ENCODE results near the gene DNMT3A. TPM values are rescaled to one million over a fixed set of nuclear protein-coding genes. Genes with fewer than 3 reads are reported as not detected.

DNMT3A gene
- total and polyA plus RNA-seq, 2 of the 8 experiments (the other 6 are each of a cell fraction or from before 2014, with no cell fraction given), result 33.6 to 178 TPM

- Histone ChIP-seq H3K14ac (ENCODE audit: insufficient read length) (no peak overlapping the region), H3K27ac (ENCODE audit: low read depth, low read length) (no peak overlapping the region), H3K4me3 (ENCODE audit: extremely low read depth in 1 of 4, insufficient read depth in 2 of 4, low read depth in 3 of 4, low read length in 4 of 4) (no peak overlapping the region), H3K79me2 (ENCODE audit: control insufficient read depth in 1 of 2, insufficient read depth in 2 of 2, low read length in 2 of 2) (no peaks in the 10 kb centered on the region), H3K23ac (ENCODE audit: insufficient read length) (no peak overlapping the region), H3K18ac (ENCODE audit: extremely low read depth, low read length) (no peak overlapping the region), H4K8ac (ENCODE audit: extremely low read depth, insufficient read depth, low read length) (no peak overlapping the region; the same call in 1 of the 2 replicates), H2BK20ac (ENCODE audit: low read length) (no peak overlapping the region), H2BK12ac (ENCODE audit: low read depth, low read length) (0 out of 2 replicates have a peak overlapping the region, but pooled peaks have one; percentile 68), H3K79me1 (ENCODE audit: low read depth, low read length) (no peaks in the 10 kb centered on the region), H3K56ac (replicated peaks; ENCODE audit: insufficient read length, low read depth, low read length) (no peak overlapping the region), H2BK120ac (replicated peaks; ENCODE audit: low read depth, low read length) (no peak overlapping the region), H4K20me1 (replicated peaks in 1 of 2; ENCODE audit: control insufficient read depth in 1 of 2, insufficient read depth in 2 of 2, low read length in 2 of 2) (no peaks in the 10 kb centered on the region), H2BK15ac (ENCODE audit: low read length) (peak overlapping the region; percentile 75; the same call in 1 of the 2 replicates), H3K23me2 (ENCODE audit: low read depth, low read length) (peaks cover 2% of the 10 kb centered on the region; the same call in 1 of the 2 replicates), H3K36me3 (ENCODE audit: control insufficient read depth in 2 of 4, insufficient read depth in 4 of 4, low read length in 3 of 4) (no peaks in the 10 kb centered on the region), H4K5ac (ENCODE audit: insufficient read length, low read depth, low read length) (no peak overlapping the region), H3K4me2 (ENCODE audit: insufficient read depth in 1 of 2, low read depth in 2 of 2, low read length in 2 of 2) (no peak overlapping the region), H2AK5ac (ENCODE audit: low read depth, low read length) (no peak overlapping the region), H3K9me3 (ENCODE audit: insufficient read depth in 2 of 2, low read depth in 1 of 2, low read length in 1 of 2) (no peaks in the 10 kb centered on the region), H4K91ac (replicated peaks; ENCODE audit: insufficient read length, low read length) (no peak overlapping the region), H3K4me1 (replicated peaks in 1 of 4; ENCODE audit: control insufficient read depth in 3 of 4, insufficient read depth in 4 of 4, low read length in 3 of 4) (peaks cover 0 to 4% (median 0%) of the 10 kb centered on the region in 4 experiments; a peak in 1 of 7 replicates), H2BK5ac (ENCODE audit: low read depth, low read length) (no peak overlapping the region), H3K9ac (replicated peaks in 1 of 4; ENCODE audit: extremely low read depth in 1 of 4, low read depth in 3 of 4, low read length in 3 of 4) (no peak overlapping the region), H3K27me3 (replicated peaks in 1 of 4; ENCODE audit: control insufficient read depth in 3 of 4, extremely low read depth in 1 of 4, insufficient read depth in 3 of 4, low read length in 3 of 4) (0 out of 7 replicates have a peak, but pooled peaks cover 0 to 2% (median 0%) of the 10 kb centered on the region in 4 experiments), H2AFZ (ENCODE audit: low read length) (no peak overlapping the region), H3K4ac (replicated peaks; ENCODE audit: insufficient read length, low read depth, low read length) (no peak overlapping the region)
- WGBS, 2 experiments (ENCODE audit: extremely low coverage in 1 of 2, insufficient coverage in 1 of 2, insufficient read length in 1 of 2, insufficient replicate concordance in 2 of 2, low coverage in 1 of 2, low lambda C conversion rate in 2 of 2, missing lambda C conversion rate in 1 of 2), result 84% methylated on average over 10 of the region's 10 CpGs; no CpG with 5 or more reads in 1 of the 2 experiments
- DNase-seq (ENCODE audit: low read depth in 1 of 2, low spot score in 2 of 2) (no peak), FAIRE-seq (no peak)
- CTCF ChIA-PET (ENCODE audit: partially characterized antibody), result interaction anchor here (1.1 to 1.5 kb wide), 4 partner anchors 13 to 203 kb away, joined by 4 to 7 read pairs (median 4); no protein-coding TSS in a partner anchor
- POLR2A ChIA-PET (ENCODE audit: partially characterized antibody), result no interaction called here
- no peak for TF ChIP-seq GABPA (IDR thresholded peaks at IDR 0.05; ENCODE audit: borderline replicate concordance, insufficient read depth, low read length)
- TF ChIP-seq SIX5 (IDR thresholded peaks at IDR 0.05; ENCODE audit: low read depth, low read length), result no peak
- TF ChIP-seq EGR1 (IDR thresholded peaks at IDR 0.05; ENCODE audit: borderline replicate concordance, low read depth, low read length), result no peak
- no peak for TF ChIP-seq JUN (IDR thresholded peaks at IDR 0.05; ENCODE audit: low read depth, low read length)
- no peak for TF ChIP-seq CHD1 (IDR thresholded peaks at IDR 0.05; ENCODE audit: low read depth, low read length)
- TF ChIP-seq SAP30 (IDR thresholded peaks at IDR 0.05; ENCODE audit: insufficient read depth, insufficient replicate concordance, low read length), result no peak
- no peak for TF ChIP-seq JUND (IDR thresholded peaks at IDR 0.05; ENCODE audit: low read length)
- TF ChIP-seq E2F6 (IDR thresholded peaks at IDR 0.05), result no peak
- no peak for TF ChIP-seq SRF (IDR thresholded peaks at IDR 0.05; ENCODE audit: low read depth, low read length)
- no peak for TF ChIP-seq RFX5 (IDR thresholded peaks at IDR 0.05; ENCODE audit: borderline replicate concordance, low read depth, low read length)
- TF ChIP-seq RNF2 (IDR thresholded peaks at IDR 0.05; ENCODE audit: borderline replicate concordance, low read depth, low read length, missing control alignments, poor library complexity, severe bottlenecking), result no peak
- TF ChIP-seq BACH1 (IDR thresholded peaks at IDR 0.05; ENCODE audit: low read length), result no peak
Measured at GRCh38 chr2:25178976-25179375, 162.7 kb downstream of the DNMT3A start.
